Naive thymus-derived CD8-positive, alpha-beta T cell (primary cell): Measurements from ENCODE around the gene APBA2. TPM values are rescaled to one million over a fixed set of nuclear protein-coding genes. Genes with fewer than 3 reads are reported as not detected.

Experiments used
- ATAC-seq, 2 donors: fragments of 150-1000 bp; cut with Tn5 transposase in 1 of 2; sonication (Bioruptor Pico), chemical (Tn5 transposase) in 1 of 2; 1 replicate in 1 of 2; 2 replicates in 1 of 2; pipeline ENCODE4 v1.10.0; 2021; ENCODE audit warnings: mild to moderate bottlenecking in 2 of 2, moderate library complexity in 2 of 2
- POLR2A ChIA-PET: fragments of 350-600 bp; sonication (Branson Sonifier 250); formaldehyde crosslinking; loops from one replicate; lab custom pipeline; 2021; ENCODE audit warnings: antibody characterized with exemption; lab: Charles Lee
- DNase-seq, 10 donors: peaks; one replicate each; pipeline versions ENCODE4 v3.0.0 to v3.0.0-alpha.2; 2020 to 2022
- H3K27ac Mint-ChIP-seq, 10 donors: one replicate each; pipeline ENCODE4 v1.8.0; 2020 to 2022; ENCODE audit warnings: mild to moderate bottlenecking in 10 of 10, mixed read lengths in 10 of 10, moderate library complexity in 4 of 10, inconsistent platforms in 1 of 10
- H3K27me3 Mint-ChIP-seq, 5 donors: one replicate each; pipeline ENCODE4 v1.8.0; 2021 to 2022; ENCODE audit warnings: mixed read lengths in 5 of 5
- H3K36me3 Mint-ChIP-seq, 3 donors: one replicate each; pipeline ENCODE4 v1.8.0; 2020 to 2022; ENCODE audit warnings: mixed read lengths in 3 of 3, mild to moderate bottlenecking in 2 of 3, inconsistent platforms in 1 of 3
- H3K4me1 Mint-ChIP-seq, 4 donors: one replicate each; pipeline ENCODE4 v1.8.0; 2021 to 2022; ENCODE audit warnings: mixed read lengths in 4 of 4
- H3K4me3 Mint-ChIP-seq, 10 donors: one replicate each; pipeline ENCODE4 v1.8.0; 2020 to 2022; ENCODE audit warnings: mild to moderate bottlenecking in 10 of 10, mixed read lengths in 10 of 10, moderate library complexity in 6 of 10, inconsistent platforms in 1 of 10
- H3K9me3 Mint-ChIP-seq, 9 donors: one replicate each; pipeline ENCODE4 v1.8.0; 2020 to 2022; ENCODE audit warnings: mixed read lengths in 9 of 9, mild to moderate bottlenecking in 3 of 9, inconsistent platforms in 1 of 9, moderate library complexity in 1 of 9
- polyA plus RNA-seq, 3 donors: library from polyadenylated mRNA; unstranded; fragments of 300-500 nt; fragmentation: Illumina TruSeq; gene quantifications; one replicate each; pipeline ENCODE4 v1.2.3, GENCODE V29; 2021
- total RNA-seq, 8 experiments: library from RNA in 2 of 8; stranded (reverse) in 2 of 8; gene quantifications; one replicate each; pipeline ENCODE4 v1.2.3 and lab custom pipeline; 2021 to 2026

Gene APBA2
- total and polyA plus RNA-seq, 5 experiments from 2014 or later, result 75.5 to 216 (median 164) TPM

- H3K27ac Mint-ChIP-seq, result peak overlapping the region; percentile 36 to 92 (median 80)
- ATAC-seq (no peak), DNase-seq (no peak)
- POLR2A ChIA-PET, result interaction anchor here (0.6 to 1.6 kb wide), 4 partner anchors 11 to 21 kb away, joined by 3 to 5 read pairs (median 4); no protein-coding TSS in a partner anchor
- peak overlapping the region in 7 of 10 donors; percentile 21 to 68 (median 59) for H3K4me3 Mint-ChIP-seq
- no peaks in the 10 kb centered on the region for H3K9me3 Mint-ChIP-seq
- H3K36me3 Mint-ChIP-seq, result peaks cover 4 to 9% (median 6%) of the 10 kb centered on the region in 3 donors
- no peaks in the 10 kb centered on the region for H3K27me3 Mint-ChIP-seq
- H3K4me1 Mint-ChIP-seq, result peaks cover 36 to 64% (median 58%) of the 10 kb centered on the region in 4 donors
These were observed 25.6 kb downstream of the APBA2 start for GRCh38 chr15:28911310-28911931.

GRCh38 chr15:28912422-28912821, 26.6 kb downstream of the APBA2 start:
- H3K9me3 Mint-ChIP-seq, result no peaks in the 10 kb centered on the region
- DNase-seq (no peak), ATAC-seq (peak; percentile 65 to 69)
- H3K4me1 Mint-ChIP-seq, result peaks cover 28 to 56% (median 49%) of the 10 kb centered on the region in 4 donors
- peaks cover 4 to 6% (median 6%) of the 10 kb centered on the region in 3 donors for H3K36me3 Mint-ChIP-seq
- peak overlapping the region in 5 of 10 donors; percentile 5 to 52 (median 13) for H3K4me3 Mint-ChIP-seq
- POLR2A ChIA-PET, result interaction anchor here (1.0 to 1.7 kb wide), 5 partner anchors 9 to 27 kb away, joined by 3 to 9 read pairs (median 4); no protein-coding TSS in a partner anchor
- H3K27ac Mint-ChIP-seq, result peak overlapping the region in 8 of 10 donors; percentile 1 to 85 (median 44)
- no peaks in the 10 kb centered on the region for H3K27me3 Mint-ChIP-seq

DNA sequence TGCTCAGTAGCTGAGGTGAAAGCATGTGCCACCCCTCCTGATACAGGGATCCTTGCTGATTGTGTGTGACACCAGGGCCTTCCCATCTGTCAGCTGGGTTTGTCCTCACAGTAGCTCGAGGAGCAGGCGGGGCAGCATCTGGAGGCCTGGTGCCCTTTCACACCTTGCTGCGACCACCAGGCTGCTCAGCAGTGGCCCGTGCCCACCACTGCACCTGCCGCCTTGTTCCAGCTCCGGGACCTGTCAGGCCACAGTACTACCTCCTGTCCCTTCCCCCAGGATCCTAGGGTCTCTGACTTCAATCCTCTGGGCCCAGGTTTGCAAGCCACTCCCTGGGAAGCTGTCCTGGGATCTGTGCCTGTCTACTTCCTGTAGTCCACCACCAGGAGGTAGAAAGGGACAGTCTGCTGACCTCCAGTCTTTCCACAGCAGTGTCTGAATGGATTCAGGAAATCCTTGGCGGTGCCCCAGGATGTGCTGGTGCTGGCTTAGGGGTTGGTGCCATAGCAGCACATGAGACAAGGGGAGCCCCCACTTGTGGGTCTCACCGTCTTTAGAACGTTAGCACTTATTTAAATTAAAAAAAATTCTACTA, 27.5 kb downstream of the APBA2 start:
- peak overlapping the region in 1 of 10 donors; percentile 41 for H3K4me3 Mint-ChIP-seq
- H3K27me3 Mint-ChIP-seq, result no peaks in the 10 kb centered on the region
- DNase-seq (no peak), ATAC-seq (no peak)
- no peaks in the 10 kb centered on the region for H3K9me3 Mint-ChIP-seq
- H3K36me3 Mint-ChIP-seq, result peaks cover 4 to 6% (median 5%) of the 10 kb centered on the region in 3 donors
- POLR2A ChIA-PET, result interaction anchor here (0.7 to 1.7 kb wide), 5 partner anchors 10 to 34 kb away, joined by 3 to 9 read pairs (median 3); no protein-coding TSS in a partner anchor
- peak overlapping the region in 3 of 10 donors; percentile 37 to 65 (median 47) for H3K27ac Mint-ChIP-seq
- peaks cover 33 to 59% (median 52%) of the 10 kb centered on the region in 4 donors for H3K4me1 Mint-ChIP-seq

DNA sequence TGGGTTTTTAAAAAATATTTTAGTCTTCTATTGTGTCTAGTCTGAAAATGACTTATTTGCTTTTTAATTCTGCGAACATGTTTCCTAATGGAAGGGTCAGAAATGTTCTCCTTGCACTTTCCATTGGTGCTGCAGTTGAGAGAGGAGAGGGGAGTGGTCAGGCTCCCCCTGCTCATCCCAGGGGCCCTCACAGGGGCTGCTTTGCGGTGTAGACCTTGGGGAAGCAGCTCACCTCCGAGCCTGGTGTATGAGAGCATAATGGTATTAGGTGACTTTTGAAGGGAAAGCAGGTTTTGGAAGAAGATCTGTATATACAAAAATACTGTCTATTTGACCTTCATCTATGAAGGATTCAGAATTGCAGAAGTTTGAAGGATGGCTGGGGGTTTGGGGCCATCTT, 28.3 kb downstream of the APBA2 start:
- ATAC-seq (no peak), DNase-seq (no peak)
- H3K36me3 Mint-ChIP-seq, result peaks cover 2 to 4% (median 2%) of the 10 kb centered on the region in 3 donors
- H3K27me3 Mint-ChIP-seq, result no peaks in the 10 kb centered on the region
- H3K27ac Mint-ChIP-seq, result peak overlapping the region in 7 of 10 donors; percentile 40 to 87 (median 71)
- no peaks in the 10 kb centered on the region for H3K9me3 Mint-ChIP-seq
- POLR2A ChIA-PET, result interaction anchor here (1.0 kb wide), 1 partner anchor 24 kb away, joined by 3 read pairs; no protein-coding TSS in a partner anchor
- H3K4me3 Mint-ChIP-seq, result peak overlapping the region in 2 of 10 donors; percentile 1 to 19
- H3K4me1 Mint-ChIP-seq, result peaks cover 30 to 57% (median 49%) of the 10 kb centered on the region in 4 donors

GRCh38 chr15:28914483-28915023, 28.8 kb downstream of the APBA2 start:
- ATAC-seq (no peak), DNase-seq (no peak)
- peaks cover 0 to under 1% (median 0%) of the 10 kb centered on the region in 3 donors for H3K36me3 Mint-ChIP-seq
- H3K9me3 Mint-ChIP-seq, result no peaks in the 10 kb centered on the region
- H3K4me1 Mint-ChIP-seq, result peaks cover 28 to 57% (median 49%) of the 10 kb centered on the region in 4 donors
- POLR2A ChIA-PET, result no interaction called here
- no peaks in the 10 kb centered on the region for H3K27me3 Mint-ChIP-seq
- H3K4me3 Mint-ChIP-seq, result no peak overlapping the region
- peak overlapping the region in 2 of 10 donors; percentile 11 to 62 for H3K27ac Mint-ChIP-seq

DNA sequence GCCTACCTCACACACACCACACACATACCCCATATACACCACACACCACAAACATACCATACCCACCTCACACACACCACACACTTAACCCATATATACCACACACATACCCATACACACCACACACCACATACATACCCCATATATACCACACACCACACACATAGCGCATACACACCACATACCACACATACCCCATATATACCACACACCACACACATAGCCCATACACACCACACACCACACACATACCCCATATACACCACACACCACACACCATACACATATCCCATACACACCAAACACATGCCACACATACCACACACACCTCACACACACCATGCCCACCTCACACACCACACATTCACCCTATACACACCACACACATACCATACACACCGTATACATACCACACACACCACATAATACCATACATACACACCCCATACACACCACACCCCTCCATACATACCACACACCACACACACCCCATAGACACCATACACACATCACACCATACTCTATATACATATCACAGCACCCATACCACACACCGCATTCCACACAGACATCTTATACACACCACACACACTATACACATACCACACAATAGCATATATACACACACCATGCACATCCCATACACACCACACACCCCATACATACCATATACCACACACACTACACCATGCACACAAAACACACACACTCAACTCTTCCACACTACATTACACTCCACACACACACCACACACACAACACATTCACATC, 29.5 kb downstream of the APBA2 start:
- Mint-ChIP-seq H3K27me3 (no peaks in the 10 kb centered on the region), H3K36me3 (no peaks in the 10 kb centered on the region), H3K9me3 (no peaks in the 10 kb centered on the region), H3K27ac (no peak overlapping the region), H3K4me3 (no peak overlapping the region), H3K4me1 (peaks cover 33 to 57% (median 49%) of the 10 kb centered on the region in 4 donors)
- ATAC-seq, result no peak
- POLR2A ChIA-PET, result no interaction called here
- DNase-seq, result no peak

DNA sequence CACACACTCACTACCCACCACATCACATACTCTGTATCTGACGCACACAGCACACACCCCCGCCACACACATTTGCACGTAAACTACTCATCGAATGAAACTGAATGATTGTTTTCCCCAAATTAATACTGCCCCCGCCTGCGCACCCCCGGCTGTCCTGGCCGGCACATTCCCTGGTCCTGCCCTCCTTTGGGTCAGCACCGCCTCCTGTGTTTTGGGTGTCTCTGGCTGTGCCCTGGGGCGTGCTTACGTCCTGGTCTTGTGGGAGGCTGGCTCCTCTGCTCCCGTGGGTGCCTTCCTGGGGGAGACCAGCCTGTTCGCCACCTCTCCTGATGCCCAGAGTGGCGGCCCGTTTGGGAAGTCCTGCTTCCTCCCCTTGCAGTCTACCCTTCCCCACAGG, 30.2 kb downstream of the APBA2 start:
- Mint-ChIP-seq H3K4me3 (peak overlapping the region in 1 of 10 donors; percentile 22), H3K36me3 (no peaks in the 10 kb centered on the region), H3K27ac (peak overlapping the region in 1 of 10 donors; percentile 3), H3K27me3 (no peaks in the 10 kb centered on the region), H3K4me1 (peaks cover 39 to 57% (median 52%) of the 10 kb centered on the region in 4 donors), H3K9me3 (no peaks in the 10 kb centered on the region)
- ATAC-seq, result no peak
- no peak for DNase-seq
- POLR2A ChIA-PET, result interaction anchor here (1.2 kb wide), 1 partner anchor 19 kb away, joined by 3 read pairs; no protein-coding TSS in a partner anchor

DNA sequence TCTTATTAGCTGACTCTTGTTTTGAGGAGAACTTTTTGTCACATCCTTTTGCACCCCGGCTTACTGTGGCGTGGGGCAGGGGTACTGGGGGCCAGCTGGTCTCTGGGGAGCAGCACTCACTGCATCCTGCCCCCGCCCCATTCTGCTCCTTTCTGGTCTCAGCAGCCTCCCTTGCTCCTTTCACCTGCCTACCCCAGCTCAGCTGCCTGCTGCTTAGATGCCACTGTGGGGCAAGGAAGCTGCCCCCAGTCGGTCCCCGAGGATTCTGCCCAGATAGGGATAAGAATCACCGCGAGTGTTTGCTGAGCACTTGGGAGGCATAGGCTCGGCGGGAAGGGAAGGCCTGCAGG, 32.0 kb downstream of the APBA2 start:
- Mint-ChIP-seq H3K9me3 (no peaks in the 10 kb centered on the region), H3K27me3 (no peaks in the 10 kb centered on the region), H3K27ac (peak overlapping the region; percentile 74 to 91 (median 81)), H3K4me1 (peaks cover 41 to 58% (median 52%) of the 10 kb centered on the region in 4 donors), H3K4me3 (peak overlapping the region; percentile 9 to 75 (median 61)), H3K36me3 (peaks cover 0 to 12% (median 6%) of the 10 kb centered on the region in 3 donors)
- DNase-seq, result no peak
- ATAC-seq, result no peak
- POLR2A ChIA-PET, result interaction anchor here (0.7 to 6.0 kb wide), 4 partner anchors 17 to 353 kb away, joined by 3 to 62 read pairs (median 4); partner anchors contain the start of gene APBA2

DNA sequence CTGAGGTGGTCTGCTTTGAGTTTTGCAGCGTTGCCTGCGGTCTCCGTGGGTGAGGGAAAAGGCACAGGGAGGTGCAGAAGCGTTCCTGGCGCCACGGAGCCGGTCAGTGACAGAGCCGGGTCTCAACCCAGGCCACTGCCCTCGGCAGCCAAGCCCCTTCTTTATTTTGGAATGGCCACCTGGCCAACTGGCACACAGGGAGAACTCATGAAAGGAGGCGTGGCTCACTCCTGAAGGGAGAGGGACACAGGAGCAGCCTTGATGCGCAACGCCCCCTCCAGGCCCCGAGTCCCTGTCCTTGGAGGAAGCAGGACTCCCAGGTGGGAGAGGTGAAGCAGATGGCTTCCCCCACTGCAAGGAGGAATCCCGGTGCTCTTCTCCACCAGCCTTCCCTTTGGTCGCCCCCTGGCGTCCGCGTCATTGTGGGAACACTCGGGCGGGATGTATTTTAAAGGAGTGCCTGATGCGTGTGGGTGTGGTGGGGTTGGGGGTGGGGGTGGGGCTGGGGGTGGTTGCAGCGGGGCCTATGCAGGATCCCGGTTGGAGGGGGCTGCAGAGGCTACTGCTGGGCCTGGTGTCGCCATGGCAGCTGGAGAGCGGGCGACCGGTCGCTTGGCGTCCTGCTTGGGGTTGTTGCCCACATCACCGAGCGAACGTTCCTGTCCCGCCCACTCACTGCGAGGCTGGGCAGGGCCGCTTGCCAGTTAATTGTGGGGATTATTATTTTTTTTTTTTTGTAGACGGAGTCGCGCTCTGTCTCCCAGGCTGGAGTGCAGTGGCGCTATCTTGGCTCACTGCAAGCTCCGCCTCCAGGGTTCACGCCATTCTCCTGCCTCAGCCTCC, 32.6 kb downstream of the APBA2 start:
- Mint-ChIP-seq H3K27ac (peak overlapping the region; percentile 78 to 93 (median 90)), H3K4me1 (peaks cover 41 to 59% (median 55%) of the 10 kb centered on the region in 4 donors), H3K36me3 (peaks cover 0 to 18% (median 11%) of the 10 kb centered on the region in 3 donors), H3K9me3 (no peaks in the 10 kb centered on the region), H3K4me3 (peak overlapping the region in 9 of 10 donors; percentile 75 to 90 (median 82)), H3K27me3 (no peaks in the 10 kb centered on the region)
- POLR2A ChIA-PET, result interaction anchor here (0.7 to 6.0 kb wide), 9 partner anchors 17 to 352 kb away, joined by 3 to 62 read pairs (median 3); partner anchors contain the start of gene APBA2
- ATAC-seq (no peak), DNase-seq (peak in 1 of 10 donors; percentile 56)

GRCh38 chr15:28919201-28919635, 33.4 kb downstream of the APBA2 start:
- DNase-seq (peak in 7 of 10 donors; percentile 27 to 65 (median 34)), ATAC-seq (peak; percentile 52 to 57)
- H3K27ac Mint-ChIP-seq, result peak overlapping the region; percentile 78 to 93 (median 90)
- POLR2A ChIA-PET, result interaction anchor here (0.7 to 6.0 kb wide), 7 partner anchors 18 to 55 kb away, joined by 3 to 62 read pairs (median 4); partner anchors contain the start of gene APBA2
- H3K4me3 Mint-ChIP-seq, result peak overlapping the region; percentile 75 to 90 (median 81)
- H3K9me3 Mint-ChIP-seq, result no peaks in the 10 kb centered on the region
- H3K4me1 Mint-ChIP-seq, result peaks cover 41 to 65% (median 60%) of the 10 kb centered on the region in 4 donors
- no peaks in the 10 kb centered on the region for H3K27me3 Mint-ChIP-seq
- H3K36me3 Mint-ChIP-seq, result peaks cover 0 to 27% (median 11%) of the 10 kb centered on the region in 3 donors
